GM21717 (cell line): Measurements from ENCODE around the gene PPP1R14B.

Source experiments
- ATAC-seq: cut with Tn5 transposase; IDR thresholded peaks from one replicate; pipeline ENCODE4 v1.9.1; 2021; ENCODE audit warnings: mild to moderate bottlenecking, moderate library complexity; ENCODE audit not compliant: unreplicated experiment

Gene PPP1R14B

DNA sequence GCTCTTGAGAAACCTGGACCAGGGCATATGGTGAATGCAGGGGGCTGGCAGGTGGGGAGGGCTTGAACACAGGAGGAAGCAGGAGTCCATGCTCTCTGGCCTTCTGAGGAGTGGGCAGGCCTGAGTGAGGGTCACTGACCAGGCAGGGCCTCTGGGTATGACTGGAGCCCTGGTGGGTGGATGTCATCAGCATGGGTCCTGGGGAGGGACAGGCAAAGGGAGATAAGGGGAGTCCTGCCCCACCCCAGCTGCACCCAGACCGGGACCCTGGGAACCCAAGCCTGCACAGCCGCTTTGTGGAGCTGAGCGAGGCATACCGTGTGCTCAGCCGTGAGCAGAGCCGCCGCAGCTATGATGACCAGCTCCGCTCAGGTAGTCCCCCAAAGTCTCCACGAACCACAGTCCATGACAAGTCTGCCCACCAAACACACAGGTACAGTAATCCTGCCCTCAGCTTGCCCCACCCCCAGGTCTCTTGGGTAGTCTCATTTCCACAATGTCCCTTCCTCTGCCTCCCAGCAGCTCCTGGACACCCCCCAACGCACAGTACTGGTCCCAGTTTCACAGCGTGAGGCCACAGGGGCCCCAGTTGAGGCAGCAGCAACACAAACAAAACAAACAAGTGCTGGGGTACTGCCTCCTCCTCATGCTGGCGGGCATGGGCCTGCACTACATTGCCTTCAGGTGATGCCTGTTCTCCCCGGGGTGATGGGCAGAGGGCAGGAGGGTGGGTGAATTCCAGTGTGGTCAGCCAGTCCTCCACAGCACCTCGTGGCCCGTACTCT is 14.4 kb downstream of the PPP1R14B start:
- ATAC-seq: no peak

DNA sequence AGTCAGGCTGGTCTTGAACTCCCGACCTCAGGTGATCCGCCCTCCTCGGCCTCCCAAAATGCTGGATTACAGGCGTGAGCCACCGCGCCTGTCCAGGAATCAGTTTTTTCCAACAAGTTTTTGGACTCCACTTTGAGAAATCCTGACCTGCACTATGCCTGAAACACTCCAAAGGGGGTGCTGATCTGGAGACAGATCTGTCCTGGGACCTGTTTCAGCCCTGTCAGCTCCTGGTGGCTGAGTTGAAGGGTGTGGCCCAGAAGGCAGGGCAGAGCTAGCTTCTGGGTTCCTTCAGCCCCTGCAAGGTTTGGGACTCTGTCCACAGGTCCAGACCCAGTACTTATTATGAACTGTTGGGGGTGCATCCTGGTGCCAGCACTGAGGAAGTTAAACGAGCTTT is 15.2 kb downstream of the PPP1R14B start:
- no peak for ATAC-seq

DNA sequence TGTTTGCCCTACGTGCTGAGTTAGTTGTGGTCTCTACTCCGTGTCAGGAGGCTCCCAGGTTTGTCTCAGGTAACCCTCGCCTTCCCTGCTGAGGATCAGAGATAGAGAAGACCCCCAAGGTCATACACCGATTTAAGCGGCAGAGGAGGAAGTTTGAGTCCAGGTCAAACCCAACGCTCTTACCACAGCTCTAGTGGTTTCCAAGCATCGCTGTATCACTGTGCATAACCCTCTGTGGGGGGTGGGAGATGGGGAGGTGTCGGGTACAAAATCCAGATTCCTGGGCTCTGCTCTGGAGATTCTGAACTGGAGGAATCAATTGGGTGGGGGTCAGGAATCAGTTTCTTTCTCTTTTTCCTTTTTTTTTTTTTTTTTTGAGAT is 15.8 kb downstream of the PPP1R14B start:
- ATAC-seq: no peak

DNA sequence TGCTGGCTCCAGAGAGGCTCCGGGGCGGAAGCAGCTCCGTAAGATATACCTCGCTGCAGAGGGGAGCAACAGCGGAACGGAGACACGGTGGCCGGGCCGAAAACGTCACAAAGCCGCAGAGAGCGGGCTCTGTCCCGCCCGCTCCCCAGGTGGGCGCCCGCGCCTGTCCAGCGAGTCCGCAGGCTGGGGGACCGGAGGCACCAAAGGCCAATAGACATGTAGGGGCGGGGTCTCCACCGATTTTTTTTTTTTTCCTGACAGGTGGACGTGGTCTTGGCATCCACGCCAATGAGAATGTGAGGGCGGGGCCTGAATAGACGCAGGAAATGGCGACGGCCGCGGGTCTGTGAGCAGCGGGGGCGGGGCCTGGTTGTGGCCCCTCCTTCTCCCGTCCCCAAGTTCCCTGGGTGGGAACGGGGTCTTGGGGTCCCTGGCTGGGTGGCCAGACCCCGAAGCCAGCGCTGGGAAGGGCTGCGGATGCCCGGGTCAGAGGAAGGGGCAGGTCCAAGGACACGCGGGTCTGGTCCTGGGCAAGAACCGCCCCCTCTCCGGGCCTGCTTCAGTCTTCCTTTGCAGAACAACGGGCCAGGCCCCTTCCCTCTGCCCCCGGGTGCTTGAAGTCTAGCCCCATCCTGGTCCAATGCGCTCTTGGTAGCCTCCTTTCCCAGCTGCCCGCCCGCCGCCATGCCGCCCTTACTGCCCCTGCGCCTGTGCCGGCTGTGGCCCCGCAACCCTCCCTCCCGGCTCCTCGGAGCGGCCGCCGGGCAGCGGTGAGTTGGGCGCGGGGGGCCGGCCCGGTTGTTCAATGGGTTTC is 16.4 kb downstream of the PPP1R14B start, which contains the start of gene DNAJC4:
Gene DNAJC4, plus strand, starts transcription at position 378 of the 814 bp plus-strand sequence. Its CDS starts 307 bp downstream, at position 685.
- peak; percentile 28 for ATAC-seq

DNA sequence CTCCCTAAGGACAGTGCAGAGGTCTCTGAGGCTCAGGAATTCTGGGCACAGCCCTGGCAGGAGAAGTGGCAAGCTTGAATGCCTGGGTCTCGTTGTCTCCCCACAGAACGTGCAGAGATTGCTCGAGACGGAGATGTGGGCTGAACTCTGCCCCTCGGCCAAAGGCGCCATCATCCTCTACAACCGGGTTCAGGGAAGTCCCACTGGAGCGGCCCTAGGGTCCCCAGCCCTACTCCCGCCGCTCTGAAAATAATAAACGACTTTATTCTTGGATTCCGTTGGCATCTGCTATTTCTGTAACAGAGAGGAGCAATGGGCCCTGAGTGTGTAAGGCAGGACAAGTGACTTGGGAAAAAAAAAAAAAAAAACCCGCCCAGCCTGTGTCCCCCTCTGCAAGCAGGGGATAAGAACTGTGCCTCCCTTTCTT is 17.0 kb downstream of the PPP1R14B start:
- no peak for ATAC-seq

- ATAC-seq: no peak
Observed at GRCh38 chr11:64229090-64229743, 17.5 kb downstream of the PPP1R14B start.

DNA sequence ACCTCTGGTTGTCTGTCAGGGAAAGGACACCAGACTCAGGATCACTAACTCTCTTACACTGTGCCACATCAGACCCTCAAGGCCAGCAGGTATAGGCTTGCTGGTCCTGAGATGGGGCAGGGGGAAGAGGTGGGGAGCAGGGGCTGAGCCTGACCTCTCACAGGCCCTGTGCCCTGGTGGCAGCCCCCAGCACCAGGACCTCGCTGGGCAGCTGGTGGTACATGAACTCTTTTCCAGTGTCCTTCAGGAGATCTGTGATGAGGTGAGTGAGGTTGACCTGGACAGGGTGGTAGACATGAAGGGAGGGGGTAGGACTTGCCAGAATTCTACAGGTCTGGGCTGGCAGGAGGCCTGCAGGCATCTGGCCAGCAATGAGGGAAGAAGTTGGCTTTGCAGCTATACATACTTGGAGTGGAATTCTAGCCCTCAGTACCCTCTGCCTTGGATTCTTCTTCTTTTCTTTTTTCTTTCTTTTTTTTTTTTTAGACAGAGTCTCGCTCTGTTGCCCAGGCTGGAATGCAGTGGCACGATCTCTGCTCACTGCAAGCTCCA is 19.3 kb downstream of the PPP1R14B start:
- ATAC-seq: no peak

GRCh38 chr11:64226507-64227051 is 20.2 kb downstream of the PPP1R14B start:
- ATAC-seq: no peak

GRCh38 chr11:64225608-64226506 is 20.9 kb downstream of the PPP1R14B start, which contains the start of the genes NUDT22 and TRPT1:
Gene NUDT22, plus strand, starts transcription at chr11:64226274. Its CDS starts 379 bp downstream, at chr11:64226653.
Gene TRPT1, minus strand, starts transcription at chr11:64226186. Its CDS starts 326 bp downstream, at chr11:64225860.
- ATAC-seq: peak; percentile 40

- ATAC-seq: no peak
Observed at GRCh38 chr11:64224891-64225607, 21.7 kb downstream of the PPP1R14B start.

GRCh38 chr11:64224151-64224890 is 22.4 kb downstream of the PPP1R14B start:
- no peak for ATAC-seq

DNA sequence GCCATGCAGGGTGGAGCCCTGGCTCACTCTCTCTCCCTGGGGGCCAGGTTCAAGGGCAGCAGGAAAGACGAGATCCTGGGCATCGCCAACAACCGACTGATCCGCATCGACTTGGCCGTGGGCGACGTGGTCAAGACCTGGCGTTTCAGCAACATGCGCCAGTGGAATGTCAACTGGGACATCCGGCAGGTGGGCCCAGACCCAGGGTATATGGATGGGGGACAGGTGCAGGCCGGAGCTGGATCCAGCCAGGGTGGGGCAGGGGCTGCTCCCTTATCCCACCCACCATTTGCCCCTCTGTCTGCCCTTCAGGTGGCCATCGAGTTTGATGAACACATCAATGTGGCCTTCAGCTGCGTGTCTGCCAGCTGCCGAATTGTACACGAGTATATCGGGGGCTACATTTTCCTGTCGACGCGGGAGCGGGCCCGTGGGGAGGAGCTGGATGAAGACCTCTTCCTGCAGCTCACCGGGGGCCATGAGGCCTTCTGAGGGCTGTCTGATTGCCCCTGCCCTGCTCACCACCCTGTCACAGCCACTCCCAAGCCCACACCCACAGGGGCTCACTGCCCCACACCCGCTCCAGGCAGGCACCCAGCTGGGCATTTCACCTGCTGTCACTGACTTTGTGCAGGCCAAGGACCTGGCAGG is 23.6 kb downstream of the PPP1R14B start:
- no peak for ATAC-seq

DNA sequence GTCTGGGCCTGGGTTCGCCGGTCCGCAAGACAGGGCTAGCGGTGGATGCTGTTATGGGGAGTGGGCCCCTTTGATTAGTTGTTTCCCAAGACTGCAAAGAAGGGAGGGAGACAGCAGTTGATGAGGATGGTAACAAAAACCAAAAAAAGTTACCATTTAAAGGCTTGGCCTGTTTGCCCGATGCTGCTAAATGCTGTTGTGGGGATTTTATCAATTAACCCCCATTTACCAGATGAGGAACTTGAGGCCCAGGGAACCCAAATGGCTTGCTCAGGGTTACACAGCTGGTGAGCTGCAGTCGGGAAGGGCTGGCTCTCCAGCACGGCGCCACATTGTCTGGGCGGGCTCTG is 24.1 kb downstream of the PPP1R14B start:
- ATAC-seq: no peak

DNA sequence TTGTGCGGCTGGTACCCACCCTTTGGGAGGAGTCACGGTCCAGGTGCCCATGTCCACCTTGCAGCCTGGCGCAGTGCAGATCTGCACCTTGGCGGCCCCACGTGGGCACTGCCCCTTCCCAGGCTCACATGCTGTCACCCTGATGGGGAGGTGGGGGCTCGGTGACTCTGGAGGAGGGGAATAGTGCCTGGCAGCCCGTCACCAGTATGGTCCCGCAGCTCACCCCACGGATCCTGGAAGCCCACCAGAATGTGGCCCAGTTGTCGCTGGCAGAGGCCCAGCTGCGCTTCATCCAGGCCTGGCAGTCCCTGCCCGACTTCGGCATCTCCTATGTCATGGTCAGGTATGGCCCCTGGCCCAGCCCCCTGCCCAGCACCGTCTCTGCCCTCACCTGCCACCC is 25.9 kb downstream of the PPP1R14B start:
- no peak for ATAC-seq

DNA sequence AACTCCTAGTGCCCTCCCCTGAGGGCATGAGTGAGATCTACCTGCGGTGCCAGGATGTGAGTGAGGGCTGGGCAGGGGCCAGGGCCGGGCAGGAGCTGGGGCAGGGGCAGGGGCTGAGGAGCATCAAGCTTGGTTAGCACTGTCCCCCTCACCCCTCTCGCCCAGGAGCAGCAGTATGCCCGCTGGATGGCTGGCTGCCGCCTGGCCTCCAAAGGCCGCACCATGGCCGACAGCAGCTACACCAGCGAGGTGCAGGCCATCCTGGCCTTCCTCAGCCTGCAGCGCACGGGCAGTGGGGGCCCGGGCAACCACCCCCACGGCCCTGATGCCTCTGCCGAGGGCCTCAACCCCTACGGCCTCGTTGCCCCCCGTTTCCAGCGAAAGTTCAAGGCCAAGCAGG is 26.5 kb downstream of the PPP1R14B start:
- no peak for ATAC-seq

DNA sequence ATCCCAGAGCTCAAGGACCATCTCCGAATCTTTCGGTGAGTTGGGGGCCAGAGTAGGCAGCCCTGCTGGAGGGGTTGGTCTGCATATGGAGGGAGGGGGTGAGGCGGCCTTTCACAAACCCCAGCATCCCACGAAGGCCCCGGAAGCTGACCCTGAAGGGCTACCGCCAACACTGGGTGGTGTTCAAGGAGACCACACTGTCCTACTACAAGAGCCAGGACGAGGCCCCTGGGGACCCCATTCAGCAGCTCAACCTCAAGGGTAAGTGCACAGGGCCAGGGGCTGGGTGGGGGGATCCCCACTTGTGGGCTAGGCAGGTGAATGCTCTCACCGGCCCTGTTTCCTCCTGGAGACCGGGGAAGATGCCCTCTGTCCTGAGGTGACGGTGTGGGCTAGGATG is 27.0 kb downstream of the PPP1R14B start:
- ATAC-seq: no peak

DNA sequence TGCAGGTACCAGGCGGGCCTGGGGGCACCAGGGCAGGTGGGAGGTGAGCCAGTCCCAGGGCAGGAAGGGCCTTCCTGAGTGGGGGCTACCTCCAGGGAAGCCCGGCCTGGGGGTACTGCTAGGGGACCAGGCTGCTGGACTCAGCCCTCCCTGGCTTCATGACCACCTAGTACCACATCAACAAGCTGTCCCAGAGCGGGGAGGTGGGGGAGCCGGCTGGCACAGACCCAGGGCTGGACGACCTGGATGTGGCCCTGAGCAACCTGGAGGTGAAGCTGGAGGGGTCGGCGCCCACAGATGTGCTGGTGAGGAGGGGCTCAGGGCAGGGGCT is 27.4 kb downstream of the PPP1R14B start:
- ATAC-seq: no peak
